DOHH2 (cell line): ENCODE data around the gene SP100.
"Not testable (repeated sequence)": the region's sequence is repeated elsewhere in the genome, so short reads cannot be mapped to it uniquely, and the experiment has no call there.

Experiments
- H3F3A ChIP-seq: fragments of 200-600 bp; sonication (generic), shearing (Covaris generic); 2 replicates; pipeline ENCODE4 v1.6.0; 2016; ENCODE audit warnings: antibody characterized with exemption, mild to moderate bottlenecking; ENCODE audit not compliant: control insufficient read depth, insufficient read depth
- H3K27ac ChIP-seq: fragments of 200-600 bp; sonication (generic); 2 replicates; pipeline ENCODE4 v1.5.1; 2014; ENCODE audit warnings: low read depth, mild to moderate bottlenecking, low read length, moderate library complexity
- H3K27me3 ChIP-seq: fragments of 200-600 bp; sonication (generic); 2 replicates; pipeline ENCODE4 v1.6.1; 2014; ENCODE audit warnings: mild to moderate bottlenecking, low read length, mixed read lengths; ENCODE audit not compliant: control insufficient read depth
- H3K36me3 ChIP-seq: fragments of 200-600 bp; sonication (generic); 2 replicates; pipeline ENCODE4 v1.6.1; 2014; ENCODE audit warnings: mild to moderate bottlenecking, low read length, moderate library complexity, mixed read lengths; ENCODE audit not compliant: control insufficient read depth
- H3K4me1 ChIP-seq: fragments of 200-600 bp; sonication (generic); 2 replicates; pipeline ENCODE4 v1.6.1; 2014; ENCODE audit warnings: mild to moderate bottlenecking, low read length, mixed read lengths; ENCODE audit not compliant: control insufficient read depth
- H3K4me2 ChIP-seq: fragments of 200-600 bp; sonication (generic); 2 replicates; pipeline ENCODE4 v1.6.0; 2014; ENCODE audit warnings: mild to moderate bottlenecking, low read length, moderate library complexity
- H3K4me3 ChIP-seq: fragments of 200-600 bp; sonication (generic); 2 replicates; pipeline ENCODE4 v1.5.1; 2014; ENCODE audit warnings: mild to moderate bottlenecking, low read length, mixed read lengths
- H3K79me2 ChIP-seq: fragments of 200-600 bp; sonication (generic); 2 replicates; pipeline ENCODE4 v1.6.1; 2014; ENCODE audit warnings: mild to moderate bottlenecking, low read length, mixed read lengths; ENCODE audit not compliant: control insufficient read depth
- H3K9me2 ChIP-seq: fragments of 200-600 bp; sonication (generic); replicated peaks from 2 replicates; pipeline ENCODE4 v1.6.1; 2014; ENCODE audit warnings: mild to moderate bottlenecking, low read length, mixed read lengths; ENCODE audit not compliant: control insufficient read depth
- H3K9me3 ChIP-seq: fragments of 200-600 bp; sonication (generic); 2 replicates; pipeline ENCODE4 v1.6.1; 2014; ENCODE audit warnings: antibody characterized with exemption, low read length, mixed read lengths; ENCODE audit not compliant: control insufficient read depth, insufficient read depth
- H4K20me1 ChIP-seq: fragments of 200-600 bp; sonication (generic); 2 replicates; pipeline ENCODE4 v1.6.0; 2014; ENCODE audit warnings: low read depth, mild to moderate bottlenecking, antibody characterized with exemption, low read length, moderate library complexity; ENCODE audit not compliant: control insufficient read depth, insufficient read depth
- EZH2phosphoT487 ChIP-seq: fragments of 200-600 bp; sonication (generic); IDR thresholded peaks from 2 replicates; pipeline ENCODE4 v1.6.1; 2017; ENCODE audit warnings: borderline replicate concordance, mild to moderate bottlenecking, antibody characterized with exemption, low read length, moderate library complexity, mixed read lengths
- TF ChIP-seq, protein P1 (sequence below): fragments of 200-600 bp; sonication (generic); IDR thresholded peaks from one replicate; pipeline ENCODE4 v1.5.1; 2014; ENCODE audit warnings: antibody characterized with exemption, mild to moderate bottlenecking, low read depth, low read length; ENCODE audit not compliant: poor library complexity, severe bottlenecking

SP100 gene

DNA sequence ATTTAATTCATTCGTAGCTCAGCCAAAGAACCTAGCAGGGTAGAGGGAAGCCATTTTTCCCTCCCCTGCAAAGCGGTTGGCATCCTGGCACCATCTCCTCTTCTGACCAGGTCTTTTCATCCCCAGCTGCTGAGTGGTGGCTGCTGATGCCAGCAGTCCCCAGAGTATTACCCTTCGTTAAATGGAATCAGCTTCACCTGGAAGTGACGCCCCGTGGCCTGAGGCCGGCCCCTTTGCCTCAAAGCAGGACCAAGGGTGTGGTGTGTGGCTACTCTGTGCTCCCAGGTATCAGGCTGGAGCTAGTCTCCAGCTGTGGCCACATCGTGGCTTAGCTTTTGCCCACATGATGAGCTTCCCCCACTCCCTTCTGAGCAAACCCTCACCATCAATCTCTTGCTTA lies 12.3 kb upstream of the SP100 start:
- H3K79me2 ChIP-seq, result no peaks in the 10 kb centered on the region
- no peaks in the 10 kb centered on the region for H3K9me3 ChIP-seq
- no peaks in the 10 kb centered on the region for H3K36me3 ChIP-seq
- no peaks in the 10 kb centered on the region for H4K20me1 ChIP-seq
- no peaks in the 10 kb centered on the region for H3K4me1 ChIP-seq
- no peaks in the 10 kb centered on the region for H3F3A ChIP-seq
- H3K4me3 ChIP-seq, result no peak overlapping the region
- no peak overlapping the region for H3K27ac ChIP-seq
- no peaks in the 10 kb centered on the region for H3K27me3 ChIP-seq
- no peak overlapping the region for H3K4me2 ChIP-seq
- no peak for TF ChIP-seq EZH2phosphoT487
- TF ChIP-seq, protein P1, sequence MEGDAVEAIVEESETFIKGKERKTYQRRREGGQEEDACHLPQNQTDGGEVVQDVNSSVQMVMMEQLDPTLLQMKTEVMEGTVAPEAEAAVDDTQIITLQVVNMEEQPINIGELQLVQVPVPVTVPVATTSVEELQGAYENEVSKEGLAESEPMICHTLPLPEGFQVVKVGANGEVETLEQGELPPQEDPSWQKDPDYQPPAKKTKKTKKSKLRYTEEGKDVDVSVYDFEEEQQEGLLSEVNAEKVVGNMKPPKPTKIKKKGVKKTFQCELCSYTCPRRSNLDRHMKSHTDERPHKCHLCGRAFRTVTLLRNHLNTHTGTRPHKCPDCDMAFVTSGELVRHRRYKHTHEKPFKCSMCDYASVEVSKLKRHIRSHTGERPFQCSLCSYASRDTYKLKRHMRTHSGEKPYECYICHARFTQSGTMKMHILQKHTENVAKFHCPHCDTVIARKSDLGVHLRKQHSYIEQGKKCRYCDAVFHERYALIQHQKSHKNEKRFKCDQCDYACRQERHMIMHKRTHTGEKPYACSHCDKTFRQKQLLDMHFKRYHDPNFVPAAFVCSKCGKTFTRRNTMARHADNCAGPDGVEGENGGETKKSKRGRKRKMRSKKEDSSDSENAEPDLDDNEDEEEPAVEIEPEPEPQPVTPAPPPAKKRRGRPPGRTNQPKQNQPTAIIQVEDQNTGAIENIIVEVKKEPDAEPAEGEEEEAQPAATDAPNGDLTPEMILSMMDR, result no peak
- no peaks in the 10 kb centered on the region for H3K9me2 ChIP-seq

DNA sequence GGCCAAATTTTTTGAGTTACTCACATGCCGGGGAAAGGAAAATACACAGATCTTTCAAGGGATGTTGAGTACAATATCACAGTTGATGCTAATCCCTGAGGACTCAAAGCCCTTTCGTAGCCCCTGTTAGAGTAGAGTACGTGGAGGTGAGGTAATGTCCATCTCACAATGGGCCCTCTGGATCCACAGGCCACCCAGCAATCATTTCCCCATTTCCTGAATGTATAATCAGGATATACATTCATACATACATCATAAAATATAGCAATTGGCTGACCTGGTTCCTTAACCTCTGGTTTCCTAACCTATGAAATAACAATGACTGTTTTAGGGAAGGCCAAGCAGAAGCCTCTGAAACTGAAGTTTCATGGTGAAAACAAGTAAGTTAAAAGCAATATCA lies 10.2 kb upstream of the SP100 start:
- Histone ChIP-seq H3F3A (no peaks in the 10 kb centered on the region), H3K4me2 (no peak overlapping the region), H3K36me3 (no peaks in the 10 kb centered on the region), H3K4me3 (no peak overlapping the region), H3K27ac (no peak overlapping the region), H3K9me3 (no peaks in the 10 kb centered on the region), H4K20me1 (no peaks in the 10 kb centered on the region), H3K79me2 (no peaks in the 10 kb centered on the region), H3K9me2 (no peaks in the 10 kb centered on the region), H3K4me1 (no peaks in the 10 kb centered on the region), H3K27me3 (no peaks in the 10 kb centered on the region)
- TF ChIP-seq EZH2phosphoT487, result no peak
- TF ChIP-seq, protein P1, result no peak

DNA sequence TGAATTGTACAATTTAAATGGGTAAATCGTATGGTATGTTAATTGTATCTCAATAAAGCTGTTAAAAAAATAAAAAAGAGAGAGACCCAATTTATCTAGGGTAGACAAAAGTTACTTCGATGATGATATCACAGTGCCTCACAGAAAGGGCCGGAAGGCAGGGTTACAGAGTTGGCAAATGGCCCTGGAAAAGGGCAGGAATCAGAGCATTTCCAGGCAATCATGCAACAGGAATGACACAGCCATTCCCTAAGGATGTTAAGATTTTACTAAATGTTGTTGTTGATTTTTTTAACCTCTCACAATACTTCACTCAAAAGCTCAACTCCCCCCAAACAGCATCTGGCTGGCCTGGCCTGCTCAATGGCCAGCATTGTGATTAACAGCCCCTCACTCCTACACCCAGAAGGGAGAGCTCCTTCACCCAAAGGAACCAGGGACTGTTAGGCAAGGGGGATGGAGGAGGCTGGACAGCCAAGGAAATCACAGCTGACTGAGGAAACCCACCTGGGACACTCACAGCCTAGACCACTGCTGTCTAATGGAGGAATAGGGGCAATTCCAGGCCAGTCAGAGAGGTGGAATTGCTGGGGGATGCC lies 7.7 kb upstream of the SP100 start:
- Histone ChIP-seq H3K36me3 (no peaks in the 10 kb centered on the region), H3K4me1 (peaks cover 17% of the 10 kb centered on the region), H3K4me3 (no peak overlapping the region), H3K9me2 (no peaks in the 10 kb centered on the region), H4K20me1 (no peaks in the 10 kb centered on the region), H3K27ac (no peak overlapping the region), H3K27me3 (peaks cover 4% of the 10 kb centered on the region; the same call in 1 of the 2 replicates), H3K9me3 (no peaks in the 10 kb centered on the region), H3K4me2 (no peak overlapping the region), H3K79me2 (no peaks in the 10 kb centered on the region), H3F3A (no peaks in the 10 kb centered on the region)
- no peak for TF ChIP-seq EZH2phosphoT487
- TF ChIP-seq, protein P1, result no peak

DNA sequence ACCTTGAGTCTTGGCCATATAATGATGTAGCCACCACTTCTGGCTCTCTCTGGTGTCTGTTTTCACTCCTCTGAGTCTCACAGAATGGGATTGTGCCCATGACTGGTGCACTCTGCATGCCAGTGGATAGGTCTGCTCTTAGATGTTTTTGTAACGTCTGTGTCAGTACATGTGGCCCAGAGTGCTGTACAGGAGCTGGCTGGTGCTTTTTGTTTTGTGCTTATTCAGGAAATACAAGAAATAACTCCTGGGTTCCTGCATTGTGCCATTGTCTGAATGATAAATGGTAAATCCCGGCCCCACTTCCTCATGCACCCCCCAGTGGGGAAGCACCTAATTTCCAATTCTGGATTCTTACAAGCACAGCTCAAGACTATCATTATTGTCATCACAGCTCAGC lies 6.7 kb upstream of the SP100 start:
- H3K79me2 ChIP-seq, H3F3A ChIP-seq, H3K9me3 ChIP-seq, H3K27ac ChIP-seq, H3K4me2 ChIP-seq, H4K20me1 ChIP-seq, H3K36me3 ChIP-seq, H3K4me3 ChIP-seq, H3K27me3 ChIP-seq, H3K9me2 ChIP-seq: not testable (repeated sequence)
- peaks cover 24% of the 10 kb centered on the region for H3K4me1 ChIP-seq
